Thoracic aorta (tissue), 2 donors: ENCODE results near the gene HDAC11. TPM values are rescaled to one million over a fixed set of nuclear protein-coding genes. Genes with fewer than 3 reads are reported as not detected.
"Not testable (repeated sequence)": the region's sequence is repeated elsewhere in the genome, so short reads cannot be mapped to it uniquely, and the experiment has no call there.

Experiments
- ATAC-seq: fragments of 150-250 bp; one replicate; pipeline ENCODE4 v1.8.0; 2017; ENCODE audit warnings: low read depth; ENCODE audit not compliant: insufficient number of reproducible peaks, low FRiP score
- DNase-seq: peaks from one replicate; pipeline ENCODE4 v3.0.0-alpha.2; 2020; ENCODE audit warnings: low spot score
- H3K27ac ChIP-seq, 2 donors: fragments of 200-600 bp; sonication (generic); 1 replicate in 1 of 2; 2 replicates in 1 of 2; pipeline ENCODE4 v1.5.1; 2016; ENCODE audit warnings: mild to moderate bottlenecking in 2 of 2, moderate library complexity in 2 of 2
- H3K27me3 ChIP-seq: fragments of 200-600 bp; sonication (generic); replicated peaks from 2 replicates; pipeline ENCODE4 v1.6.0; 2016; ENCODE audit warnings: mild to moderate bottlenecking; ENCODE audit not compliant: insufficient read depth
- H3K36me3 ChIP-seq: fragments of 200-600 bp; sonication (generic); one replicate; pipeline ENCODE4 v1.5.1; 2016
- H3K4me1 ChIP-seq, 2 donors: fragments of 200-600 bp; sonication (generic); 1 replicate in 1 of 2; 2 replicates in 1 of 2; pipeline versions ENCODE4 v1.5.1 to v1.6.0; 2016; ENCODE audit warnings: low read depth in 2 of 2, mild to moderate bottlenecking in 1 of 2; ENCODE audit not compliant: control insufficient read depth in 1 of 2
- H3K4me3 ChIP-seq: fragments of 200-600 bp; sonication (generic); 2 replicates; pipeline ENCODE4 v1.5.1; 2016; ENCODE audit warnings: mild to moderate bottlenecking
- H3K9me3 ChIP-seq: fragments of 200-600 bp; sonication (generic); 2 replicates; pipeline ENCODE4 v1.5.1; 2016
- CTCF ChIP-seq: fragments of 200-600 bp; sonication (generic); IDR thresholded peaks from one replicate; pipeline ENCODE4 v1.5.1; 2019; ENCODE audit warnings: antibody characterized with exemption
- total RNA-seq, 2 donors: library from RNA; depleted of rRNA; stranded (reverse); fragments of >200 nt; gene quantifications; one replicate each; pipeline versions ENCODE4 v1.1.0 to v1.2.3, GENCODE V29; 2016

The HDAC11 gene
- total RNA-seq, 2 donors from 2014 or later, result 15.8 to 17.4 TPM

- no peaks in the 10 kb centered on the region for H3K9me3 ChIP-seq
- H3K4me1 ChIP-seq, result peaks cover 13 to 22% of the 10 kb centered on the region in 2 donors
- DNase-seq (no peak), ATAC-seq (no peak)
- no peak overlapping the region for H3K4me3 ChIP-seq
- no peak for TF ChIP-seq CTCF
- no peaks in the 10 kb centered on the region for H3K36me3 ChIP-seq
- H3K27ac ChIP-seq, result no peak overlapping the region
- no peaks in the 10 kb centered on the region for H3K27me3 ChIP-seq
Observed at GRCh38 chr3:13484851-13485590, 4.9 kb downstream of the HDAC11 start.

- not testable (repeated sequence) for H3K4me3 ChIP-seq, ATAC-seq, H3K27ac ChIP-seq, DNase-seq, H3K36me3 ChIP-seq, H3K27me3 ChIP-seq, H3K9me3 ChIP-seq
- H3K4me1 ChIP-seq, result peaks cover 10 to 18% of the 10 kb centered on the region in 2 donors
Observed at GRCh38 chr3:13485630-13486562, 5.8 kb downstream of the HDAC11 start.

- DNase-seq (no peak), ATAC-seq (no peak)
- H3K4me1 ChIP-seq, result peaks cover 8 to 11% of the 10 kb centered on the region in 2 donors
- H3K27ac ChIP-seq, result no peak overlapping the region
- no peak for TF ChIP-seq CTCF
- no peak overlapping the region for H3K4me3 ChIP-seq
- no peaks in the 10 kb centered on the region for H3K9me3 ChIP-seq
- H3K27me3 ChIP-seq, result no peaks in the 10 kb centered on the region
- H3K36me3 ChIP-seq, result no peaks in the 10 kb centered on the region
Observed at GRCh38 chr3:13487403-13487802, 7.3 kb downstream of the HDAC11 start.

- DNase-seq (no peak), ATAC-seq (no peak)
- H3K27me3 ChIP-seq, result no peaks in the 10 kb centered on the region
- no peak for TF ChIP-seq CTCF
- H3K4me1 ChIP-seq, result peaks cover under 1 to 5% of the 10 kb centered on the region in 2 donors
- no peak overlapping the region for H3K4me3 ChIP-seq
- H3K9me3 ChIP-seq, result no peaks in the 10 kb centered on the region
- H3K36me3 ChIP-seq, result no peaks in the 10 kb centered on the region
- H3K27ac ChIP-seq, result no peak overlapping the region
Observed at GRCh38 chr3:13491206-13491974, 11.3 kb downstream of the HDAC11 start.

- Histone ChIP-seq H3K36me3 (no peaks in the 10 kb centered on the region), H3K4me1 (peaks cover 5 to 12% of the 10 kb centered on the region in 2 donors), H3K9me3 (no peaks in the 10 kb centered on the region), H3K27ac (no peak overlapping the region), H3K27me3 (no peaks in the 10 kb centered on the region), H3K4me3 (no peak overlapping the region)
- ATAC-seq, result no peak
- DNase-seq, result no peak
- no peak for TF ChIP-seq CTCF
Observed at GRCh38 chr3:13492048-13492447, 11.9 kb downstream of the HDAC11 start.
